GM18505 (cell line): ENCODE measurements around the gene SENP6.
"Not testable (repeated sequence)": the region's sequence is repeated elsewhere in the genome, so short reads cannot be mapped to it uniquely, and the experiment has no call there.

Experiments used
- ATAC-seq: cut with Tn5 transposase; IDR thresholded peaks from one replicate; pipeline ENCODE4 v1.9.1; 2021; ENCODE audit not compliant: unreplicated experiment
- POLR2A ChIP-seq: IDR thresholded peaks from 4 replicates; pipeline ENCODE4 v1.6.1; 2011; ENCODE audit warnings: borderline replicate concordance; ENCODE audit not compliant: insufficient read depth, insufficient read length; ENCODE audit errors: extremely low read depth

The SENP6 gene

DNA sequence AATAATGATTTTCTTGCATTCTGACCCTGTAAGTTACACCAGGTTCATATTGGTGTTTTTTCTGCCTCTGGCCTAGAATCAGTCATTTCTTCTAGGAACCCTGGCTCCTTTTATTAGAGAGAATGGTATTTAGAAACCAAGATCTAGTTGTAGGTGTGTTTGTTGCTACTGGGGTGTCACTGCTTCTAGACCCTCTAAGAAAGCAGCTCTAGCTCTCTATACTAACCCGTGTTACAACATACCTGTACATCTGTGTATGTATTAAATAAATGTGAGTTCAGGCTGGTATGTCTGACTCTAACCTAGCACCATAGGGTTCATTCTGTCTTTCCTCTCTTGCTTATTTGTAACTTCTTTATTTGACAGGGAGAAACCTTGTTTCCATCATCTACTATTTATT lies 16.8 kb downstream of the SENP6 start:
- ATAC-seq, result no peak
- no peak for TF ChIP-seq POLR2A

DNA sequence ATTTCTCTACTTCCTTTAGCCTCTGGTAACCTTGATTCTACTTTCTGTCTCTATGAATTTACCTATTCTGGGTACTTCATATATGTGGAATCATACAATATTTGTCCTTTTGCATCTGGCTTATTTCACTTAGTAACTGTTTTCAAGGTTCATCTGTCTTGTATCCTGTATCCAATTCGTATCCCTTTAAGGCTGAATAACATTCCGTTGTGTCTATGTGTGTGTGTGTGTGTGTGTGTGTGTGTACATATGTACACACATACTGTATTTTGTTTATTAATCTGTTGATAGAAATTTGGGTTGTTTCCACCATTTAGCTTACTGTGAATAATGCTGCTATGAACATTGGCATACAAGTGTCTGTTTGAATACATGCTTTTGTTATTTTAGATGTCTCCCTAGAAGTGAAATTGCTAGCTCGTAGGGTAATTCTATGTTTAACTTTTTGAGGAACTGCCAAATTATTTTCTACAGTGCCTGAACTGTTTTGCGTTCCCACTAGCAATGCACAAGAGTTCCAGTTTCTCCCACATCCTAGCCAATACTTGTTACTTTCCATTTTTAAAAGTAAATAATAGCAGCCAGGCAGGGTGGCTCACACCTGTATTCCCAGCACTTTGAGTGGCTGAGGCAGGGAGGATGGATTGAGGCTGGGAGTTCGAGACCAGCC lies 17.7 kb downstream of the SENP6 start:
- no peak for TF ChIP-seq POLR2A
- ATAC-seq, result no peak

DNA sequence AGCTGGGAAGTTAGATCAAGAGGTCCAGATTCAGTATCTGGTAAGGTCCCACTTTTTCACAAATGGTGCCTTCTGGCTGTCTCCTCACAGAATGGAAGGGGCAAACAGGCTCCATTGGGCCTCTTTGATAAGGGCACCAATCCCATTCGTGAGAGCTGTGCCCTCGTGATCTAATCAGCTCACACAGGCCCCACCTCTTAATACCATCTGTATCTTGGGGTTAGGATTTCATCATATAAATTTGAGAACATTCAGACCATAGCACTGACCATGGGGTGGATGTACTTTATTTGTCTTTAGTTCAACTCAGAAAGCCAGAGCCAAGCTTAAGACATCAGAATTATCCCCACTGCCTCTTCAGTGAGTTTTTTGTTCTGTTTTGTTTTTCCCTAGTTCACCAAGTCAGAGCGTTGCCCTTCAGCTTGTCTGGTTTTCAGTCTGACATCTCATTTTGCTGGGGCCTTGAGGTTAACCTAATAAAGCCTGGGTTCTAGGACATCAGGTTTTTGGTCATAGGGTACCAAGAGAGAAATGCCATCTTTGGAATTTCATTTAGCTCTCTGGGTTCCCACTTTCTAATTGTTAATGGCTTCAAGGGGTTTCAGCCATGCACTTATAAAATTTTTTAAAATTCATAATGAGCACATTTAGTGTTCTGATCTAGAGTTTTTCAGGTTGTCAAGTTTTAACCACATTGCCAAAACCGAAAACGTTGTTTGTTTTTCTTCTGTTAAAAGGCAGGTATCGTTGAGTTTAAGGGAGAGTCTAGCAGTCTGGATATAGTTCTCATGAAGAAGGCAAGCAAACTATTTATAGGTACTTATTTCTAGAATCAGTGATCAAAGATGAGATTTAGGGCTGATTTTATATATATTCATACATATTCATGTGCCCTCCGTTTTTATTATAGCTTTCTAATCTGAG lies 19.0 kb downstream of the SENP6 start:
- TF ChIP-seq POLR2A, result no peak
- ATAC-seq, result no peak

DNA sequence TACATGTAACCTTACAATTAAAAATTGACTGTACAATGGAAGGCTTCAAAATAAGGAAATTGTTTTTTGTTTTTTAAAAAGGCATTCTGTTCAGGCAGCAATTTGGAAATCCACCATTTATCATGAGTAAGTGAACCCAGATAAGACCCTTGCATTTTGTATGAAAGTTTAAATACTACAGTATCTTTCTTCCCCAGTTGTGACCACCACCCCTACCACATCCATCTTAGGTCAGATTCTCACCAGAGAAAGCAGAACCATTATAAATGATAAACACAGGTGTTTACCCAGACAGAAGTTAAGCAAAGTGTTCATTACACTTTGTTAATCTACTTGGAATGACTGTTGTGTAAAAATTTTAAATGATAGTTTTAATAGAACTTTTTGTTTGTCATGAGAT lies 20.2 kb downstream of the SENP6 start:
- TF ChIP-seq POLR2A, result no peak
- no peak for ATAC-seq

DNA sequence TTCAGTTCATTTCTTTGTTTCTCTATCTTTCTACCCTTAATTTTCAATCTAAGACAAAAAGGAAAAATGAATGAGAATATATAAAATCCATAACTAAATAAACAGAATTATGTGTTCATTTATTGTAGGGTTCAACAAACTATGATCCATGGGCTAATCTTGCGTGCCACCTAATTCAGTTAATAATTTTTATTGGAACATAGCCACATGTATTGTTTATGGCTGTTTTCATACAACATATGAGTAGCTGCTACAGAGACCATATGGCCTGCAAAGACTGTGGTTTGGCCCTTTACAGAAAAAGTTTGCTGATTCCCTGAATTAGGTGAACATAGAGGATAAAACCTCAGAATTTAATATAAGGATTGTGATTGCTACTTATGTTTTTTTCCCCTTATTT lies 21.8 kb downstream of the SENP6 start:
- ATAC-seq, result no peak
- no peak for TF ChIP-seq POLR2A

DNA sequence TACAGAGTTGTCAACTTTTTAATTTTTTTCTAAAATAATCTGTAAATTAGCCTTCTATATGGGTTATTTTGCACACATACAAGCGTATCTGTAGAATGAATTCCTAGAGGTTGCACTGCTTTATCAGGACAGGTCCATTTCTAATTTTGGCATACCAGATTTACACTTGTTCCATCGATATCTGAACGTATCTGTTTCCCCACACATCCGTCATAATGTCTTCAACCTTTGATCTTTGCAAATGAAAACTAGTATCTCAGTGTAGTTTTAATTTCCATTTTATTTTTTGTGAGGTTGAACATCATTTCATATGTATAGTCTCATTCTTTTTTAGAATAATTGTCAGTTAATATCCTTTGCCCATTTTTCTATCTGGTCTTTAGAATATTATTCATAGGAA lies 22.7 kb downstream of the SENP6 start:
- ATAC-seq, result no peak

DNA sequence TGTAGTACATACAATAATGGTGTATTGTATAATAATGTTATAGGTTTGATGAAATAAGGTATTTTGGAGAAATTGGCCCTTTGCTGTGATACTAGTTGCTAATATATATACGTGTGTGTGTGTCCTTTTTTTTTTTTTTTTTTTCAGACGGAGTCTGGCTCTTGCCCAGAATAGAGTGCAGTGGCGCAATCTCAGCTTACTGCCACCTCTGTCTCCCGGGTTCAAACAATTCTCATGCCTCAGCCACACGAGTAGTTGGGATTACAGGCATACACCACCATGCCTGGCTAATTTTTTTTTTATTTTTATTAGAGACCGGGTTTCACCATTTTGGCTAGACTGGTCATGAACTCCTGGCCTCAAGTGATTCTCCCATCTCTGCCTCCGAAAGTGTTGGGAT lies 23.3 kb downstream of the SENP6 start:
- TF ChIP-seq POLR2A, result no peak
- no peak for ATAC-seq

More for the DNA sequence above, 22.7 kb downstream of the SENP6 start:
- TF ChIP-seq POLR2A, result no peak

DNA sequence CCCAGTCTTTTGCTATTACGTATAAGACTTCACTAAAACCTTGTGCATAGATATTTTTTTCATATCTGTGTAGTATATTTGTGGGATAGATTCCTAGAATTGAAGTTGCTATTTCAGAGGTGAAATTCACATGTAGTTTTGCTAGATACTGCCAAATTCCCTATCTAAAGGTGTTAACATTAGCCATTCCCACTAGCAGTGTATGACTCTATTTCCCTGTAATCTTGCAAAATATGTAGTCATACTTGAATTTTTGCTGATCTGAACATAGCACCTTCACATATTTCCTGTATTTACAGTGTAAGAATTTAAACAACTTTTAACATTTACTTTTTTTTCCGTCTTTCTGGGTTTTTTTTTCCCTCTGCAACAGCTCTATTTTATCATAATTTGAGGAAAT lies 24.9 kb downstream of the SENP6 start:
- TF ChIP-seq POLR2A, result no peak
- ATAC-seq, result no peak

DNA sequence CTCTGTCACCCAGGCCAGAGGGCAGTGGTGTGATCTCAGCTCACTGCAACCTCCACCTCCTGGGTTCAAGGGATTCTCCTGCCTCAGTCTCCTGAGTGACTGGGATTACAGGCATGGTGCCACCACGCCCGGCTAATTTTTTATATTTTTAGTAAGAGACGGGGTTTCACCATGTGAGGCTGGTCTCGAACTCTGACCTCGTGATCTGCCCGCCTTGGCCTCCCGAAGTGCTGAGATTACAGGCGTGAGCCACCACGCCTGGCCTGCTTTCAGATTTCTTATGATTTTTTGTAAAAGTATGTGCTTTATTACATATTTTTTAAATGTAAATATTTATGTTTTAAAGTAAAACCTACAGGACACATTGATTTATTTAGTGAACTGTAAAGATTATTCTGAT lies 26.0 kb downstream of the SENP6 start:
- not testable (repeated sequence) for ATAC-seq

DNA sequence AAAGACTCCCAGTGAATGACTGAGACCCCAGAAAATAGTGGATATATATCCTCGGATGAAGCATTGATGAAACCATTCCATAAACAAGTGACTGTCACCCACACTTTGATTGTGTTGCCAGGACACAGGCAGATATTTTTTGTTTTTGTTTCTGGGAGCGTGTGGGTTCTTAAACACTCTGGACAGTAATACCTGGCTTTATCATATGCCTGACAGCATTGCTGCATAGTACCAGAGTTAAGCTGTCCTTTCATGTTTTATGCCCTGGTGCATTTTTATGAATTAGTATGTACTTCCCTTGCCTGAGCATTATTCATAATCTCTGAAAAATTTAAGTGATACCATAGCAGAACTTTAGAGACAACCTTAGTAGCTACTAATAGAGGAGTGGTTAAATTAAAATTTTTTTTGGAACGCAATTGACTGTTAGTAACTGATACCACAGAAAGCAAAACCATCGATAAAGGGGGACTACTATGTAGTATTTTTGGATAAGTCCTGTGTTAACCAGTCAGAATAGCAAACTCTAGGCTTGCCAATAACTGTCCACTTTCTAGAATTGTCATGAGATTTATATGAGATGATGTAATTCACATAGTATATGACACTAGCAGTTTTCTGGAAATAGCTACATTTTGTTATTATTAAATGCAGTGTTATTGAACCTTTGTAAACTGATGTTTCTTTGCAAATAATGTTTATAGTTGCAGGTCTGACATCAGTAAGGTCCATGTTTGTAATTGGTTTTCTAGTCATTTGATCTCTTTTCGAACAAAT lies 30.4 kb downstream of the SENP6 start:
- TF ChIP-seq POLR2A, result no peak
- ATAC-seq, result no peak

DNA sequence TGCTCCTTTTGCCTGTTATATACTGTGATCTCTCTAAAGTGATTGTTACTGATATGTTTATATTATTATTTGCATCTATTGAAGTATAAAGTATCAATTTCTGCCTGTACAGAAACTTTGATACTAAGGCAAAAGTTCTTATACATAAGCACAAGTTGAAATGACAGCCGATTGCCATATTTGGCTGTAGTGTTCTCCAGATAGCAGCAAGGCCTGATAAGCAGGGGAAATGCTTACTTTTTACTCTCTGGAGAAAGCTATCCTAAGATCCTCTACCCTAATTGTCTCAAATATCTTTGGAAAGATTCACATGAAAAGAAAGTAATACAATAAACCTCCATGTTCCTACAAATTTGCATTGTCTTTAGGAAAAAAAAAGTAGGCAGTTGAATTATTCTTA lies 31.4 kb downstream of the SENP6 start:
- no peak for ATAC-seq
- no peak for TF ChIP-seq POLR2A

DNA sequence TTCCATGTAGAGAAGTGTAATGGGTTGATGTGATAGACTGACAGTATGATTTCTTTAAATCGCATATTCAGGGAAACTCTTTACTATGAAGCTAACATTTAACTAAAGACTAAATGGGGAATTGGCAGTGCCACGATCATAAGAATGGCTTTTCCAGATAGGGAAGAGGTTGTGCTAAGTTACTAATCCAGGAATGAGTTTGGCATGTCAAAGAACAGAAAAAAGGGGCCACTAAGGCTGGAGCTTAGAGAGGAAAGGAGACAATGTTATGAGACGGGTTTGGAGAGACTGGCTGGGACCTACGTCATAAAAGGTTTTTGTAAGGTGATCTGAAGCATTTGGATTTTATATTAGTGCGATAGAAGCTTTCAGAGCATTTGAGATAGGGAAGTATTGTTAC lies 40.6 kb downstream of the SENP6 start:
- no peak for ATAC-seq
- no peak for TF ChIP-seq POLR2A

DNA sequence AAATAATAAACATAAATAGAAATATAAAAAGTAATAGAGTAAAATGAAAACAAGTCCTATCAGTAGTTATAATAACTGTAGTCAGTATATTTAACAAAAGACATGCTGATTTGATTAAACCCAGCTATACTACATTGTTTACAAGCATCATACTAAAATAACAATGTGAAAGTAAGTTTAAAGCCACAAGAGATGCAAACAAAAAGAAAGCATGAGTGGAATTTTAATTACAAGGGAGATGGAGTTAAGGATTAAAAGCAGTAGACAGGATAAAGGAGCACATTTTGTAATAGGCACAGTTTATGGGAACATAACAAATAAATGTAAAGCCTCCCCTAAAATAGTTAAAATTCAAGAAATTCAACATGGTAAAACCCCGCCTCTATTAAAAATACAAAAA lies 41.5 kb downstream of the SENP6 start:
- no peak for TF ChIP-seq POLR2A
- ATAC-seq, result no peak

DNA sequence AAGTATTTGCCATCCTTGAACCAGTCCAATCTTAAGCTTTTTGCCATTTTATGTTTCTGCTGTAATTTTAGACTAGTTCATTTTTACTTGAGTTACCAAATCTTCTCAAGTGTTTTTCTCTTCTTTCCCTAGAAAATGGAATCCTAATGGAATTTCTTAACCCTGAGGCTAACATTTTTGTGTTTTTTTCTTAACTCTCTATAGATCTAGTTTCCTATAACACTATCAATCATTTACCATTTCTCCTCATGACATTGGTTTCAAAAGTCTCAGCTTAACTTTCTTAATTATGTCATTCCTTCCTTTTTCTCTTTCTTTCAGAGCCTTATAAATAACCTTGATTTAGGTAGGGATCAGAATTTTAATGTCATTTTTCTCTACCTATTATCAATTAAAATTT lies 54.8 kb downstream of the SENP6 start:
- TF ChIP-seq POLR2A, result no peak
- no peak for ATAC-seq

DNA sequence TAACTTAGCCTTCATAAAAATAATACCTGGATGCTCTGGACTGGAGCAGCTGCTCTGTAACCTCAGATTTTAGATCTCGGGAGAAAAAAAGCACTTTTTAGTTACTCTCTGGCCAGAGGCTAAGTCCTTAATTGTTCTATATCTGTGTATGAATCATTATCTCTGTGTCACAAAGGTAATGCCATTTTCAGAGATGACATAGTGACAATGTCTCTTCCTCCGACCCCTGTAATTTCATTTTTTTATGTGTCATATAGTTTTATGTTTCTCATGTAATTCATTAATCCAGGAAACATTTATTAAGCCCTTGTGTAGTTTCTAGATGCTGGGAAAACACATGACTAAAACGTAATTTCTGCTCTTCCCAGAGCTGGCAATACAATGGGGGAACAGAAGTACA lies 55.6 kb downstream of the SENP6 start:
- ATAC-seq, result no peak
- no peak for TF ChIP-seq POLR2A
